ENCODE results near the gene SSH2.

DNA sequence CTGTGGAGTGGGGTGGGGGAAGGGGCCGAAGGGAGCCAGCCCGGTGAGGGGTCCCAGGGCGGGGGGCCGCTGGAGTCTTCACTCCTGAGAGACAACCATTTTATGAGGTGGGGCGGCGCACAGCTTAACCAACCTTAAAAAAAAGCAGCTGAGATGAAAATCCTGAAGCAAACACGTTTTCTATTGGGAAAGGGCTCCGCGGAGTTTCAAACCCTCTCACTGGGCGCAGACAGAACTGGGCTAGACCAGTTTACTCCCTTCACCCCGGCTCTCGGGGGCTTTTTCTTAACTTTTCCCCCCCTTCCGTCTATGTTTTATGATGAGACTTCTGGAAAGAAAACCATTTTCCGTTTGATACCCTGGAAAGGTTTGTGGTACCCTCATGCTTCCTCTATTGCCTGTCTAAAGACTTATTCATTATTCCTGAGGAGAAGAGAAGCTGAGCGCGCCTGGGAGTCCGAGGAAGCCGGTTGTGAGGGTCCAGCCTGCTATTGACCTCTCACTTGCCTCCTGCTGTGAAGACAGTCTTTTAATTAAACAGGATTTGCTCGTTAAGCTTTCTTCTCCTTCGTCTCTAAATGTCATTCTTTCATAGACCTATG lies 482 bp upstream of the SSH2 start:
- TF ChIP-seq, protein P1, sequence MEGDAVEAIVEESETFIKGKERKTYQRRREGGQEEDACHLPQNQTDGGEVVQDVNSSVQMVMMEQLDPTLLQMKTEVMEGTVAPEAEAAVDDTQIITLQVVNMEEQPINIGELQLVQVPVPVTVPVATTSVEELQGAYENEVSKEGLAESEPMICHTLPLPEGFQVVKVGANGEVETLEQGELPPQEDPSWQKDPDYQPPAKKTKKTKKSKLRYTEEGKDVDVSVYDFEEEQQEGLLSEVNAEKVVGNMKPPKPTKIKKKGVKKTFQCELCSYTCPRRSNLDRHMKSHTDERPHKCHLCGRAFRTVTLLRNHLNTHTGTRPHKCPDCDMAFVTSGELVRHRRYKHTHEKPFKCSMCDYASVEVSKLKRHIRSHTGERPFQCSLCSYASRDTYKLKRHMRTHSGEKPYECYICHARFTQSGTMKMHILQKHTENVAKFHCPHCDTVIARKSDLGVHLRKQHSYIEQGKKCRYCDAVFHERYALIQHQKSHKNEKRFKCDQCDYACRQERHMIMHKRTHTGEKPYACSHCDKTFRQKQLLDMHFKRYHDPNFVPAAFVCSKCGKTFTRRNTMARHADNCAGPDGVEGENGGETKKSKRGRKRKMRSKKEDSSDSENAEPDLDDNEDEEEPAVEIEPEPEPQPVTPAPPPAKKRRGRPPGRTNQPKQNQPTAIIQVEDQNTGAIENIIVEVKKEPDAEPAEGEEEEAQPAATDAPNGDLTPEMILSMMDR (IDR thresholded peaks at IDR 0.05), result no peak
- no peak for TF ChIP-seq POLR2AphosphoS5 (IDR thresholded peaks at IDR 0.05)
- TF ChIP-seq POLR2A (IDR thresholded peaks at IDR 0.05; ENCODE audit: low read depth), result no peak
